Loucy (cell line): Measurements from ENCODE around the gene FAM167B.
A peak's percentile ranks its signal among the peaks of the same experiment; 100 is the strongest.
"Not testable (repeated sequence)": the region's sequence is repeated elsewhere in the genome, so short reads cannot be mapped to it uniquely, and the experiment has no call there.

Source experiments
- H2AFZ ChIP-seq: fragments of 200-600 bp; sonication (generic); 2 replicates; pipeline ENCODE4 v1.6.0; 2016; ENCODE audit warnings: antibody characterized with exemption, mild to moderate bottlenecking, low read length, moderate library complexity
- H3F3A ChIP-seq: fragments of 200-600 bp; 2 replicates; pipeline ENCODE4 v1.6.0; 2016; ENCODE audit warnings: antibody characterized with exemption, low read depth, mild to moderate bottlenecking
- H3K27me3 ChIP-seq: fragments of 200-600 bp; sonication (generic); 2 replicates; pipeline ENCODE4 v1.6.1; 2014; ENCODE audit warnings: low read length, mild to moderate bottlenecking; ENCODE audit not compliant: insufficient read depth, poor library complexity, severe bottlenecking
- H3K36me3 ChIP-seq: fragments of 200-600 bp; sonication (generic); 2 replicates; pipeline ENCODE4 v1.6.1; 2016; ENCODE audit warnings: low read length; ENCODE audit not compliant: insufficient read depth
- H3K4me1 ChIP-seq: fragments of 200-600 bp; sonication (generic); 2 replicates; pipeline ENCODE4 v1.5.1; 2014; ENCODE audit warnings: low read length, mild to moderate bottlenecking; ENCODE audit not compliant: insufficient read depth, poor library complexity, severe bottlenecking
- H3K4me2 ChIP-seq: fragments of 200-600 bp; sonication (generic); 2 replicates; pipeline ENCODE4 v1.6.0; 2014; ENCODE audit warnings: antibody characterized with exemption, low read length, low read depth, mild to moderate bottlenecking; ENCODE audit not compliant: poor library complexity, severe bottlenecking
- H3K4me3 ChIP-seq: fragments of 200-600 bp; sonication (generic); 2 replicates; pipeline ENCODE4 v1.5.1; 2014; ENCODE audit warnings: low read length, mild to moderate bottlenecking, mixed read lengths; ENCODE audit not compliant: poor library complexity, severe bottlenecking
- H3K79me2 ChIP-seq: fragments of 200-600 bp; sonication (generic); 2 replicates; pipeline ENCODE4 v1.6.1; 2014; ENCODE audit warnings: low read length; ENCODE audit not compliant: insufficient read depth
- H3K9ac ChIP-seq: fragments of 200-600 bp; sonication (generic); 2 replicates; pipeline ENCODE4 v1.6.0; 2014; ENCODE audit warnings: mild to moderate bottlenecking, low read depth, low read length, moderate library complexity; ENCODE audit not compliant: poor library complexity, severe bottlenecking
- H3K9me2 ChIP-seq: fragments of 200-600 bp; sonication (generic); replicated peaks from 2 replicates; pipeline ENCODE4 v1.6.1; 2016; ENCODE audit warnings: low read depth, low read length, mixed read lengths
- H3K9me3 ChIP-seq: fragments of 200-600 bp; sonication (generic); 2 replicates; pipeline ENCODE4 v1.6.1; 2014; ENCODE audit warnings: mild to moderate bottlenecking, antibody characterized with exemption, low read length, low read depth; ENCODE audit not compliant: insufficient read depth
- H4K20me1 ChIP-seq: fragments of 200-600 bp; sonication (generic); 2 replicates; pipeline ENCODE4 v1.6.0; 2014; ENCODE audit warnings: antibody characterized with exemption, low read length, mild to moderate bottlenecking; ENCODE audit not compliant: insufficient read depth, poor library complexity, severe bottlenecking
- CTCF ChIP-seq: fragments of 200-600 bp; sonication (generic); conservative IDR thresholded peaks from 2 replicates; pipeline ENCODE4 v1.5.1; 2014; ENCODE audit warnings: mild to moderate bottlenecking, antibody characterized with exemption, low read length
- EZH2phosphoT487 ChIP-seq: fragments of 200-600 bp; IDR thresholded peaks from 2 replicates; pipeline ENCODE4 v1.6.1; 2018; ENCODE audit warnings: antibody characterized with exemption, mild to moderate bottlenecking, moderate library complexity, borderline replicate concordance

FAM167B gene

GRCh38 chr1:32256473-32257226 lies 9.6 kb downstream of the FAM167B start:
- Histone ChIP-seq H3K9me2 (no peaks in the 10 kb centered on the region), H3K9ac (no peak overlapping the region), H4K20me1 (peaks cover 20% of the 10 kb centered on the region), H2AFZ (no peak overlapping the region), H3K4me3 (peak overlapping the region; percentile 45), H3K9me3 (no peaks in the 10 kb centered on the region), H3K27me3 (no peaks in the 10 kb centered on the region), H3K4me2 (peak overlapping the region; percentile 54), H3K79me2 (peaks cover 91% of the 10 kb centered on the region), H3F3A (no peaks in the 10 kb centered on the region), H3K36me3 (no peaks in the 10 kb centered on the region), H3K4me1 (peaks cover 39% of the 10 kb centered on the region)
- TF ChIP-seq CTCF = no peak
- TF ChIP-seq EZH2phosphoT487 = no peak

GRCh38 chr1:32257227-32257508 lies 10.1 kb downstream of the FAM167B start:
- peaks cover 34% of the 10 kb centered on the region for H3K4me1 ChIP-seq
- H2AFZ ChIP-seq = no peak overlapping the region

GRCh38 chr1:32263236-32263593 lies 16.2 kb downstream of the FAM167B start:
- H3F3A ChIP-seq = peaks cover 11% of the 10 kb centered on the region; the same call in 1 of the 2 replicates
- peaks cover 65% of the 10 kb centered on the region for H3K79me2 ChIP-seq
- peaks cover 39% of the 10 kb centered on the region for H3K4me1 ChIP-seq
- H3K4me2 ChIP-seq, H3K27me3 ChIP-seq, H3K9me2 ChIP-seq, H3K4me3 ChIP-seq, H4K20me1 ChIP-seq, H3K36me3 ChIP-seq, H3K9ac ChIP-seq, H3K9me3 ChIP-seq, H2AFZ ChIP-seq: not testable (repeated sequence)

More at GRCh38 chr1:32257227-32257508, 10.1 kb downstream of the FAM167B start:
- peaks cover 90% of the 10 kb centered on the region for H3K79me2 ChIP-seq
- no peaks in the 10 kb centered on the region for H3K9me2 ChIP-seq
- peaks cover 20% of the 10 kb centered on the region for H4K20me1 ChIP-seq
- H3K4me3 ChIP-seq = peak overlapping the region; percentile 45
- H3K27me3 ChIP-seq = no peaks in the 10 kb centered on the region
- no peaks in the 10 kb centered on the region for H3F3A ChIP-seq
- TF ChIP-seq EZH2phosphoT487 = no peak
- TF ChIP-seq CTCF = no peak
- peak overlapping the region; percentile 54 for H3K4me2 ChIP-seq
- no peaks in the 10 kb centered on the region for H3K36me3 ChIP-seq
- H3K9ac ChIP-seq = no peak overlapping the region
- H3K9me3 ChIP-seq = no peaks in the 10 kb centered on the region

GRCh38 chr1:32263744-32264143 lies 16.7 kb downstream of the FAM167B start:
- H3K4me3 ChIP-seq = no peak overlapping the region
- H3K79me2 ChIP-seq = peaks cover 60% of the 10 kb centered on the region
- H3K9me2 ChIP-seq = no peaks in the 10 kb centered on the region
- TF ChIP-seq CTCF (no peak), EZH2phosphoT487 (no peak)
- H4K20me1 ChIP-seq = peaks cover 9% of the 10 kb centered on the region
- no peaks in the 10 kb centered on the region for H3K27me3 ChIP-seq
- H3K9me3 ChIP-seq = no peaks in the 10 kb centered on the region
- H3K9ac ChIP-seq = peak overlapping the region; percentile 20
- H2AFZ ChIP-seq = no peak overlapping the region
- H3F3A ChIP-seq = peaks cover 11% of the 10 kb centered on the region; the same call in 1 of the 2 replicates
- H3K36me3 ChIP-seq = no peaks in the 10 kb centered on the region
- peak overlapping the region; percentile 20 for H3K4me2 ChIP-seq
- H3K4me1 ChIP-seq = peaks cover 39% of the 10 kb centered on the region
